ENCODE results near the gene C19orf47.

DNA sequence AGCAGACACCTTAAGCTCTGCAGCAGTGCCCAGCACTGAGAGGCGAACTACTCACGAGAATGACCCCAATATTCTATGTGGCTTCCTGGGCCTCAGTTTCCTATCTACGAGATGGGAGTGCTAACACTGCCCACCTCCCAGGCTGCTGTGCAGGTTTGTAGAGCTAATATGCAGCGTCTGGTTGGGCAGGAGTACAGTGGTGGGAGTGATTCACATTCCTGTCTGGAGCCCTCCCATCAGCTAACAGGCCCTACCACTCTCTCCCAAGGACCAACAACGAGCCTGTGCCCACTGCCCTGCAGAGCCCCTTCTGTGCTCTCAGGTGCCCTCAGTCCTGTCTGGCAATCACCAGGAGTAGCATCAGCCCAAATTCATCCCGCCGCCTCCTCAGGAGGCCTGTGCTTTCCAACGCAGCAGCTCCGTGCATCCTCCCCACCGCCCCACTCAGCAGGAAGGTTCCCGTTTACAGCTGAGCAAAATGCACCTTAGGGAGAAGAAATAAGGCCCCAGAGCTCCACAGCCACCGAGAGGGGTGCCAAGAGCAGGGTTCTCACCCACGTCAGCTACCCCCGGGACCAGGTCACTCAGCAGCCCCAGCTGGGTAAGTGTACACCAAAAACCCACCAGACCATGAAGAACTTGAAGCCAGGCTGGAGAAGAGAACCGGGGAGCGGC is 69.7 kb downstream of the C19orf47 start:
- TF ChIP-seq, protein P1, sequence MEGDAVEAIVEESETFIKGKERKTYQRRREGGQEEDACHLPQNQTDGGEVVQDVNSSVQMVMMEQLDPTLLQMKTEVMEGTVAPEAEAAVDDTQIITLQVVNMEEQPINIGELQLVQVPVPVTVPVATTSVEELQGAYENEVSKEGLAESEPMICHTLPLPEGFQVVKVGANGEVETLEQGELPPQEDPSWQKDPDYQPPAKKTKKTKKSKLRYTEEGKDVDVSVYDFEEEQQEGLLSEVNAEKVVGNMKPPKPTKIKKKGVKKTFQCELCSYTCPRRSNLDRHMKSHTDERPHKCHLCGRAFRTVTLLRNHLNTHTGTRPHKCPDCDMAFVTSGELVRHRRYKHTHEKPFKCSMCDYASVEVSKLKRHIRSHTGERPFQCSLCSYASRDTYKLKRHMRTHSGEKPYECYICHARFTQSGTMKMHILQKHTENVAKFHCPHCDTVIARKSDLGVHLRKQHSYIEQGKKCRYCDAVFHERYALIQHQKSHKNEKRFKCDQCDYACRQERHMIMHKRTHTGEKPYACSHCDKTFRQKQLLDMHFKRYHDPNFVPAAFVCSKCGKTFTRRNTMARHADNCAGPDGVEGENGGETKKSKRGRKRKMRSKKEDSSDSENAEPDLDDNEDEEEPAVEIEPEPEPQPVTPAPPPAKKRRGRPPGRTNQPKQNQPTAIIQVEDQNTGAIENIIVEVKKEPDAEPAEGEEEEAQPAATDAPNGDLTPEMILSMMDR (IDR thresholded peaks at IDR 0.05; ENCODE audit: low read length) = no peak
- no peak for TF ChIP-seq EZH2 (optimal IDR thresholded peaks at IDR 0.05; ENCODE audit: low read depth, low read length)
- TF ChIP-seq EZH2phosphoT487 (IDR thresholded peaks at IDR 0.05; ENCODE audit: low read length) = no peak
